Astrocyte of the spinal cord (primary cell): ENCODE results near the gene GNB4.

Source experiments
- DNase-seq: peaks from one replicate; pipeline ENCODE4 v3.0.0; 2011; ENCODE audit warnings: low read depth, low spot score
- H3K4me3 ChIP-seq: 2 replicates; pipeline ENCODE4 v1.5.1; 2011; ENCODE audit warnings: low read depth, mild to moderate bottlenecking, low read length, moderate library complexity
- in situ Hi-C: cut with HindIII; loops from 2 replicates; pipeline ENCODE4 v1.10.0; 2017; ENCODE audit warnings: low sequenced_read_pairs
- TF ChIP-seq, protein P1 (sequence below): IDR thresholded peaks from 2 replicates; pipeline ENCODE4 v1.5.1; 2012; ENCODE audit warnings: low read depth, mild to moderate bottlenecking, low read length, inconsistent platforms

The GNB4 gene

DNA sequence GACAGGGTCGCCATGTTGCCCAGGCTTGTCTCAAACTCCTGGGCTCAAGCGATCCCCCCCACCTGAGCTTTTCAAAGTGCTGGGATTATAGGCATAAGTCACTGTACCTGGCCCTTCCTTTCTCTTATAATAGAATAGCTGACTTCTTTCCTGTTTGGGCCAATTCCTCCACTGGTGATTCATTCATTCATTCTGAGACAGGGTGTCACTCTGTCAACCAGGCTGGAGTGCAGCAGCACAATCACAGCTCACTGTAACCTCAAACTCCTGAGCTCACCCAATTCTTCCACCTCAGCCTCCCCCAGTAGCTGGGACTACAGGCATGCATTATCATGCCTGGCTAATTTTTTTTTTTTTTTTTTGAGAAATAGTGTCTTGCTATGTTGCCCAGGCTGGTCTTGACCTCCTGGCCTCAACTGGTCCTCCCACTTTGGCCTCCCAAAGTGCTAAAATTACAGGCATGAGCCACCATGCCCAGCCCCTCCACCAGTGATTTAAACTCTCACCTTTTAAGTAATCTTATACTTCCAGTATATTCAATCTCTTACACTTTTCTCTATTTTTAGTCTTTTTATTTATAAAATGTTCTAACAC lies 20.9 kb downstream of the GNB4 start:
- TF ChIP-seq, protein P1, sequence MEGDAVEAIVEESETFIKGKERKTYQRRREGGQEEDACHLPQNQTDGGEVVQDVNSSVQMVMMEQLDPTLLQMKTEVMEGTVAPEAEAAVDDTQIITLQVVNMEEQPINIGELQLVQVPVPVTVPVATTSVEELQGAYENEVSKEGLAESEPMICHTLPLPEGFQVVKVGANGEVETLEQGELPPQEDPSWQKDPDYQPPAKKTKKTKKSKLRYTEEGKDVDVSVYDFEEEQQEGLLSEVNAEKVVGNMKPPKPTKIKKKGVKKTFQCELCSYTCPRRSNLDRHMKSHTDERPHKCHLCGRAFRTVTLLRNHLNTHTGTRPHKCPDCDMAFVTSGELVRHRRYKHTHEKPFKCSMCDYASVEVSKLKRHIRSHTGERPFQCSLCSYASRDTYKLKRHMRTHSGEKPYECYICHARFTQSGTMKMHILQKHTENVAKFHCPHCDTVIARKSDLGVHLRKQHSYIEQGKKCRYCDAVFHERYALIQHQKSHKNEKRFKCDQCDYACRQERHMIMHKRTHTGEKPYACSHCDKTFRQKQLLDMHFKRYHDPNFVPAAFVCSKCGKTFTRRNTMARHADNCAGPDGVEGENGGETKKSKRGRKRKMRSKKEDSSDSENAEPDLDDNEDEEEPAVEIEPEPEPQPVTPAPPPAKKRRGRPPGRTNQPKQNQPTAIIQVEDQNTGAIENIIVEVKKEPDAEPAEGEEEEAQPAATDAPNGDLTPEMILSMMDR: no peak
- H3K4me3 ChIP-seq: no peak overlapping the region
- in situ Hi-C loops: no loop called here
- no peak for DNase-seq

DNA sequence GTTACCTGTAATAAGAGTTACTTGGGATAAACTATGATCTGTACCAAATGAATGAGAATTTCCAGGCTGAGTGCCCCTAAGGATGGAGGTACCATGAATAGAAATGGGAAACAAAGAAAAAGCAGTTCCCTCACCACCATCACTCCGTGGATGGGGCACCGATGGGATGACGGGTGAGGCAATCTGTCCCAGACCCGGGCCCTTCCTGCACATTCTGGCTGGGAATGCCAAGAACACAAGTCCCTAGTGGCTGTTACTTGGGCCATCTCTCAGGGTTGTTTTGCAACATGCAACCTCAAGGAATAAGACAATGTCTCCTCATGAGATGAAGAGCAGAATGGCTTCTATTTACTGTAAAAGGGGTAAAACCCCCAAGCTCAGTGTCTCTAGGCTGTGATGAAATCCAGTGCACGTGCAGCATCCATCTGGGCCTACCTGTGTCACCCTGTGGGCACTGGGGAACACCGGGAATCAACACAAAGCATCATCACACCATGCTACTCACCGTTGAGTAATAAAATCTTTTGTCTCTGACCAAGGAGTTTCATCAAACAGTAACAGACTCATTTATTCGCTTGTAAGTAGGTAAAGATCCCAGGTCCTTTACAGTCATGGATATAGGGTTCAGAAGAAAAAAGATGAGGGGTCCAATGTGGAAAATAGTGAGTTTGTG lies 22.3 kb downstream of the GNB4 start:
- in situ Hi-C loops: no loop called here
- TF ChIP-seq, protein P1: no peak
- no peak overlapping the region for H3K4me3 ChIP-seq
- DNase-seq: no peak

- TF ChIP-seq, protein P1: no peak
- in situ Hi-C loops: no loop called here
- DNase-seq: no peak
- no peak overlapping the region for H3K4me3 ChIP-seq
These were observed 26.2 kb downstream of the GNB4 start for GRCh38 chr3:179425075-179425474.

DNA sequence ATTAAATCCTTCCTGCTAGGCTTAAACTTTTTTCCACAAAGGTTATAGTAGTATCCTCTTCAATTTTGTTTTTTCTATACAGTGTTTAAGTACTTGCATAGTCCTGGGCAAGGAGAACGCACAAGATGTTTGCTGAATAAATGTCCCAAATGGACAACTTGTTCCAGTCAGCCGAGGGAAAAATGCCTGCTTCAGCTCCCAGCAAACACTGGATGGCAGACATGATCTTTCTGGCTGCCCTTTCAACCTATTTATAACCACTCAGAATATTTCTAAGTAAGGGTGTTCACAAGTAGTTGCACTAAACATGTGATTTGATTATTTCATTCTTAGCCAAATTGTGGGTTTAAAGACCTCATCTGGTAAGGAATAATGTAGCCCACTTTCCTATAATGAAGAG lies 29.8 kb downstream of the GNB4 start:
- no peak overlapping the region for H3K4me3 ChIP-seq
- DNase-seq: peak; percentile 45
- TF ChIP-seq, protein P1: peak; percentile 51
- in situ Hi-C loops: no loop called here

DNA sequence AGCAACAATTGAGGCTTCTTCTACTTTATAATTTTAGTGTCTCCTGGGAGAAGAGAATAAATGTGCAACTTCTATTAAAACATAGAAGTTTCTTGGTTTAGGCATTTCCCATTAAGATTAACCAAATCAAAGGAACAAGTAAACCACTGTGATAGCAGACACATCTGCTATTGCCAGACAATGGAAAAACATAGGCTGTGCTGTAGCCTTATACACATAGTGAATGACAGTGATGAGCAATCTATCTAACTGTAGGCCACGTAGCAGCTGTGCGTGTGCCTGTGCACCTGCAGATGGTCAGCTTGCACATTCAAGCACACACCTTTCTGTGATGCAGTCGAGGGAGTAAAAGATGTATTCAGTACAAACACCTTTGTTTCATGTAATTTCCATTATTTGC lies 32.7 kb downstream of the GNB4 start:
- in situ Hi-C loops: no loop called here
- DNase-seq: no peak

DNA sequence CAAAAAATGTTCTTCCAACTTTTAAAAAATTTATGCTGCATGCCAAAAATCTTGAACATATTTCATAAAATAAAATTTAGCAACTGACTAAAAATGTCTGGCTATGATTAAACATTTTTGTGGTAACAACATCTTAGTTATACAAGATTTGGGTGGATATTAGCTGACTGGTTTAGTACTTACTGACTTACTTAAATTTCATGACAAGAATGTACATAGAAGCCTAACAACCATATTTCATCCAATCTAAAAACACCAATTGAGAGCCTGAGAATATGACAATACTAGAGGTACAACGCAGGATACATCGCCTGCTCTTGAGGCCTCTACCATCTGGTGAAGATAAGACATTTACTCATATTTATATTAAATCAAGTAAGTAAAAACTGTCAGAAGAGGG lies 34.6 kb downstream of the GNB4 start:
- in situ Hi-C loops: no loop called here
- no peak overlapping the region for H3K4me3 ChIP-seq
- TF ChIP-seq, protein P1: no peak
- DNase-seq: no peak

More for the DNA sequence above, 32.7 kb downstream of the GNB4 start:
- TF ChIP-seq, protein P1: no peak
- no peak overlapping the region for H3K4me3 ChIP-seq
